OCI-LY7 (cell line): Measurements from ENCODE around the gene PPIL1.

ENCODE experiments used
- CTCF ChIP-seq: fragments of 200-600 bp; sonication (generic); conservative IDR thresholded peaks from 2 replicates; pipeline ENCODE4 v1.5.1; 2014; ENCODE audit warnings: mild to moderate bottlenecking, antibody characterized with exemption, low read length, moderate library complexity, mixed read lengths
- EZH2phosphoT487 ChIP-seq: fragments of 200-600 bp; sonication (generic); IDR thresholded peaks from 2 replicates; pipeline ENCODE4 v1.6.1; 2018; ENCODE audit warnings: low read depth, borderline replicate concordance, mild to moderate bottlenecking, mixed run types, antibody characterized with exemption, low read length, moderate library complexity, mixed read lengths

GRCh38 chr6:36914227-36914794, 39.7 kb upstream of the PPIL1 start:
- TF ChIP-seq CTCF (no peak; the same call in 1 of the 2 replicates), EZH2phosphoT487 (no peak)
